Kidney (tissue), 14 donors: ENCODE results near the gene RPL19. TPM values are rescaled to one million over a fixed set of nuclear protein-coding genes. Genes with fewer than 3 reads are reported as not detected.

ENCODE experiments used
- DNase-seq, 5 donors: peaks; one replicate each; pipeline ENCODE4 v3.0.0-alpha.2; 2013 to 2020
- FAIRE-seq: peaks from 2 replicates; lab custom pipeline; 2012; peaks lifted over from hg19 to GRCh38; lab: Jason Lieb, UNC
- H3K27ac ChIP-seq, 2 donors: one replicate each; pipeline ENCODE4 v1.7.0; 2013; ENCODE audit warnings: low read depth in 2 of 2, low read length in 2 of 2, inconsistent platforms in 1 of 2
- H3K27me3 ChIP-seq: one replicate; pipeline ENCODE4 v1.7.1; 2013; ENCODE audit warnings: low read length, inconsistent platforms; ENCODE audit not compliant: control insufficient read depth, insufficient read depth
- H3K36me3 ChIP-seq, 3 donors: one replicate each; pipeline versions ENCODE4 v1.7.0 to v1.7.1; 2013; ENCODE audit warnings: low read length in 3 of 3, control low read depth in 1 of 3, inconsistent platforms in 1 of 3; ENCODE audit not compliant: insufficient read depth in 3 of 3, control insufficient read depth in 2 of 3
- H3K4me1 ChIP-seq, 3 donors: one replicate each; pipeline versions ENCODE4 v1.7.0 to v1.7.1; 2013; ENCODE audit warnings: low read length in 3 of 3, inconsistent platforms in 1 of 3, low read depth in 1 of 3; ENCODE audit not compliant: control insufficient read depth in 2 of 3, insufficient read depth in 2 of 3
- H3K4me3 ChIP-seq, 3 donors: one replicate each; pipeline versions ENCODE4 v1.7.0 to v1.8.1; 2013; ENCODE audit warnings: low read length in 3 of 3, control low read depth in 1 of 3, inconsistent platforms in 1 of 3
- H3K9ac ChIP-seq, 3 donors: one replicate each; pipeline versions ENCODE4 v1.7.0 to v1.7.1; 2013; ENCODE audit warnings: low read length in 3 of 3, control low read depth in 1 of 3, inconsistent platforms in 1 of 3
- H3K9me3 ChIP-seq, 3 donors: one replicate each; pipeline versions ENCODE4 v1.7.0 to v1.7.1; 2013; ENCODE audit warnings: low read length in 3 of 3, control low read depth in 1 of 3, inconsistent platforms in 1 of 3; ENCODE audit not compliant: control insufficient read depth in 2 of 3, insufficient read depth in 1 of 3
- CTCF ChIP-seq: IDR thresholded peaks from 3 replicates; pipeline ENCODE4 v1.5.1; 2012; ENCODE audit warnings: mild to moderate bottlenecking, moderate library complexity, borderline replicate concordance; ENCODE audit not compliant: insufficient read depth; ENCODE audit errors: extremely low read depth
- intact Hi-C: fragments of 100-400 bp; cut with DNase I; formaldehyde crosslinking; loops from one replicate; pipeline ENCODE4 v1.11.1; 2022
- polyA plus RNA-seq: library from polyadenylated mRNA; stranded (reverse); fragments of 350-450 nt; fragmentation: Illumina TruSeq; extraction: RNeasy Lipid Tissue Mini Kit (QIAGEN cat#74804); gene quantifications from one replicate; pipeline ENCODE4 v1.2.3, GENCODE V29; 2014; ENCODE audit warnings: low read depth, low replicate concordance; ENCODE audit not compliant: insufficient read depth
- total RNA-seq: library from RNA; stranded (reverse); fragmentation: NEBNext Ultra II Directional; extraction: Animal tissue kit (Norgen Biotek cat#: 25700); gene quantifications from one replicate; pipeline ENCODE4 v1.2.1, GENCODE V29; 2021
- donor health status: control.
- donor health status: control.
- donor health status: control.
- donor health status: control.
- donor health status: control.
- donor health status: DM: yes; HTN: yes; CAD: no.
- donor health status: Normal renal cell carcinoma (clear cell type).

RPL19 gene
- total and polyA plus RNA-seq, 2 donors from 2014 or later, result 1,460 to 2,512 TPM

DNA sequence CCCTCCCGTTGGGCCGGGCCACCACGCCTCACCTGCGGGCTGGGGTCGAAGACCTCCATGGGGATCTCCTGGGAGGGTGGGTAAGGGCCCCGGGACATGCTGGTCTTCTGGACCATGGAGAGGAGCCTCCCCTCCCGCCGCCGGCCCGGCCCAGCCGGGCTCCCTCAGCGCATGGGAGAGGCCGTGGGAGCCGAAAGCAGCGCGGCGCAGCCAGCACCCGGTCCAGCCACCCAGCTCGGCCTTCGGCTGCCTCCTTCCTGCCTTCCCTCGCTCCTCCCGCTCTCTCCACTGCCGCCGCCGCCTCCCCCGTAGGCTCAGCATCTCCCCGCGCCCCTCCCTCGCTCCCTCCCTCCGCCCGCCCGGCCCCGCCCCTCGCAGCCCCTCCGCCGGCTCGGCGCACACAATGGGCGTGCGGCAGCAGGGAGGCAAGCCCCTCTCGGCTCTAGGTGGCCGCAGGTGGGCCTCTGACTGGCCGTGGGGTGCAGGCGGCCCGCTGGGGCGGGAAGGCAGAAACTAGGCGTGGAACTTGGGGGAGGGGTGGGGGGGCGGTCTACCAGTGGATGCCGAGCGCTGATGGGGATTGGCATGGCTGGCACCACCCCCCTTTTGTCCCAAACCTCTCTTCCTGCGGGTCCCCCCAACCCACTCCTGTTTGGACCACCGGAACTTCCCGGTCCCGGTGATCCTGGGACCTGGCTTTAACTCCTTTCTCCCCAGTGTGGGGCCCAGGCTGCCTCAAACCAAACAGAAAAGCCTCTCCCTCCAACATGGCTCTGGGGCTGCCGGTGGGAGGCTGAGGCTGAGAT is 2.5 kb upstream of the RPL19 start, which contains the start of gene CACNB1:
Gene CACNB1 (minus strand): TSS at position 290 of the 806 bp plus-strand sequence. CDS start 174 bp downstream, at position 116.
- TF ChIP-seq CTCF, result no peak
- Histone ChIP-seq H3K36me3 (peaks cover 8 to 11% (median 11%) of the 10 kb centered on the region in 3 donors), H3K9ac (peak within 1 kb of the TSS in 2 of 3 donors; percentile 46 to 60), H3K27ac (no peak within 1 kb of the TSS), H3K27me3 (no peaks in the 10 kb centered on the region), H3K4me1 (peaks cover 3 to 15% (median 9%) of the 10 kb centered on the region in 3 donors), H3K9me3 (no peaks in the 10 kb centered on the region), H3K4me3 (peak within 1 kb of the TSS; percentile 20 to 63 (median 55))
- DNase-seq, result peak; percentile 92 to 95 (median 93)
- no peak for FAIRE-seq
- intact Hi-C loops, result no loop called here

- Histone ChIP-seq H3K27me3 (no peaks in the 10 kb centered on the region), H3K4me3 (no peak overlapping the region), H3K9ac (no peak overlapping the region), H3K9me3 (no peaks in the 10 kb centered on the region), H3K4me1 (peaks cover 3 to 15% (median 9%) of the 10 kb centered on the region in 3 donors), H3K27ac (no peak overlapping the region), H3K36me3 (peaks cover 11 to 16% (median 15%) of the 10 kb centered on the region in 3 donors)
- TF ChIP-seq CTCF, result no peak
- FAIRE-seq (no peak), DNase-seq (no peak)
- intact Hi-C loops, result no loop called here
These were observed 1.9 kb upstream of the RPL19 start for GRCh38 chr17:39198186-39198566.

GRCh38 chr17:39199820-39200069 is 338 bp upstream of the RPL19 start:
- FAIRE-seq (peak; percentile 78), DNase-seq (peak; percentile 92 to 98 (median 95))
- TF ChIP-seq CTCF, result no peak
- peaks cover 18 to 31% (median 28%) of the 10 kb centered on the region in 3 donors for H3K36me3 ChIP-seq
- intact Hi-C loops, result no loop called here
- peak overlapping the region; percentile 99 to 100 for H3K27ac ChIP-seq
- no peaks in the 10 kb centered on the region for H3K9me3 ChIP-seq
- H3K27me3 ChIP-seq, result no peaks in the 10 kb centered on the region
- peaks cover 3 to 15% (median 9%) of the 10 kb centered on the region in 3 donors for H3K4me1 ChIP-seq
- H3K4me3 ChIP-seq, result peak overlapping the region; percentile 96 to 98 (median 97)
- H3K9ac ChIP-seq, result peak overlapping the region; percentile 61 to 95 (median 86)
